RWPE2 (cell line): ENCODE data around the gene RALGPS2.

ENCODE experiments used
- ATAC-seq: fragments of 200-7000 bp; cut with Tn5 transposase; 3 replicates; pipeline ENCODE4 v1.9.1; 2021; ENCODE audit warnings: low read depth
- DNase-seq: peaks from one replicate; pipeline ENCODE4 v3.0.0-alpha.2; 2020; ENCODE audit warnings: low spot score
- H3K27ac ChIP-seq: fragments of 450-650 bp; 2 replicates; pipeline ENCODE4 v1.5.1; 2017; ENCODE audit warnings: mild to moderate bottlenecking; ENCODE audit not compliant: poor library complexity, severe bottlenecking
- H3K27me3 ChIP-seq: fragments of 250-450 bp; sonication (Bioruptor Pico); 2 replicates; pipeline ENCODE4 v1.5.1; 2021; ENCODE audit warnings: mild to moderate bottlenecking, moderate library complexity; ENCODE audit not compliant: insufficient read depth, poor library complexity, severe bottlenecking
- H3K36me3 ChIP-seq: fragments of 250-450 bp; sonication (Bioruptor Pico); 2 replicates; pipeline ENCODE4 v1.5.1; 2020; ENCODE audit warnings: low read depth, mild to moderate bottlenecking, moderate library complexity
- H3K4me1 ChIP-seq: fragments of 250-450 bp; sonication (Bioruptor Pico); 2 replicates; pipeline ENCODE4 v1.5.1; 2021; ENCODE audit warnings: mild to moderate bottlenecking, moderate library complexity; ENCODE audit not compliant: insufficient read depth, poor library complexity, severe bottlenecking
- H3K4me3 ChIP-seq: fragments of 250-450 bp; sonication (Bioruptor Pico); 2 replicates; pipeline ENCODE4 v1.5.1; 2021; ENCODE audit warnings: mild to moderate bottlenecking, moderate library complexity; ENCODE audit not compliant: severe bottlenecking
- H3K9me3 ChIP-seq: fragments of 250-450 bp; sonication (Bioruptor Pico); 2 replicates; pipeline ENCODE4 v1.5.1; 2021; ENCODE audit warnings: mild to moderate bottlenecking, moderate library complexity; ENCODE audit not compliant: severe bottlenecking
- TF ChIP-seq, protein P1 (sequence below): fragments of 450-650 bp; IDR thresholded peaks from one replicate; pipeline ENCODE4 v1.5.1; 2017; ENCODE audit warnings: mild to moderate bottlenecking, moderate library complexity; ENCODE audit not compliant: poor library complexity, severe bottlenecking

The RALGPS2 gene

DNA sequence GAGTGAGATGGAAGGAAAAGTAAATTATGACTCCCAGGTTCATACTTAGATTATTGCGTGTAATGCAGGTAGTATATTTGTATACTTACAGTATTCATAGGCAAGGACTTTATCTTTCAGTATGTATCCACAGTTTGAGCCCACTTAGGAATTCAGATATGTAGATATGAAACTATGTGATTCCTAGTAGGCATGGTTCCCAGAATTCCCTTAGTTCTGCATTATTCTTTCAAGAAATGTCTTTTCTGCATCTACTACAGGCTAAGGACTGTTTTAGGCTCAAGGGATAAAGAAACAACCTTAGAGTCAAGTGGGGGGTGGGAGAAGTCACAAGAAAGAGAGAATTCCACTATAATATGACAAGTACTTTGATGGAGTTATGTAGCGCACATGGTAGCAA is 132.1 kb downstream of the RALGPS2 start:
- H3K27ac ChIP-seq: no peak overlapping the region
- H3K4me3 ChIP-seq: no peak overlapping the region
- ATAC-seq: no peak
- H3K9me3 ChIP-seq: peaks cover 2% of the 10 kb centered on the region
- no peaks in the 10 kb centered on the region for H3K4me1 ChIP-seq
- no peaks in the 10 kb centered on the region for H3K27me3 ChIP-seq
- TF ChIP-seq, protein P1, sequence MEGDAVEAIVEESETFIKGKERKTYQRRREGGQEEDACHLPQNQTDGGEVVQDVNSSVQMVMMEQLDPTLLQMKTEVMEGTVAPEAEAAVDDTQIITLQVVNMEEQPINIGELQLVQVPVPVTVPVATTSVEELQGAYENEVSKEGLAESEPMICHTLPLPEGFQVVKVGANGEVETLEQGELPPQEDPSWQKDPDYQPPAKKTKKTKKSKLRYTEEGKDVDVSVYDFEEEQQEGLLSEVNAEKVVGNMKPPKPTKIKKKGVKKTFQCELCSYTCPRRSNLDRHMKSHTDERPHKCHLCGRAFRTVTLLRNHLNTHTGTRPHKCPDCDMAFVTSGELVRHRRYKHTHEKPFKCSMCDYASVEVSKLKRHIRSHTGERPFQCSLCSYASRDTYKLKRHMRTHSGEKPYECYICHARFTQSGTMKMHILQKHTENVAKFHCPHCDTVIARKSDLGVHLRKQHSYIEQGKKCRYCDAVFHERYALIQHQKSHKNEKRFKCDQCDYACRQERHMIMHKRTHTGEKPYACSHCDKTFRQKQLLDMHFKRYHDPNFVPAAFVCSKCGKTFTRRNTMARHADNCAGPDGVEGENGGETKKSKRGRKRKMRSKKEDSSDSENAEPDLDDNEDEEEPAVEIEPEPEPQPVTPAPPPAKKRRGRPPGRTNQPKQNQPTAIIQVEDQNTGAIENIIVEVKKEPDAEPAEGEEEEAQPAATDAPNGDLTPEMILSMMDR: no peak
- no peaks in the 10 kb centered on the region; the same call in 1 of the 2 replicates for H3K36me3 ChIP-seq
- DNase-seq: no peak

DNA sequence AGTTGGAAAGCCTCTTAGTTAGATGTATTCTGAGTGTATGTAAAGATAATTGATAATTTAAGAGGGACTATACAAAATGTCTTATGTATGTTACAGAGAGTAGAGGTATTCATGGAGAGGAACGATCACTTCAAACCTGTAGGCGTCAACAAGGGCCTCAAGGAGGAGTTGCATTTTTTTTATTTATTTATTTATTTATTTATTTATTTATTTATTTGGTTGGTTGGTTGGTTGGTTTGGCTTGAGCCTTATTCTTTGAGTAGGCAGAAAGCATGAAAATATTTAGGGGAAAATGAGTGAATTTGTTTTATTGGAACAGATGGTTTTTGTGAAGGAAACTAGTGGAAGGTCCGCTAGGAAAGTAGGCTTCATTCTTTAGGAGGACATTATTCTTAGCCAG is 137.4 kb downstream of the RALGPS2 start:
- Histone ChIP-seq H3K27me3 (no peaks in the 10 kb centered on the region), H3K36me3 (no peaks in the 10 kb centered on the region; the same call in 1 of the 2 replicates), H3K4me3 (no peak overlapping the region), H3K9me3 (peaks cover 2% of the 10 kb centered on the region), H3K4me1 (no peaks in the 10 kb centered on the region), H3K27ac (no peak overlapping the region)
- ATAC-seq (no peak), DNase-seq (no peak)
- TF ChIP-seq, protein P1: no peak

DNA sequence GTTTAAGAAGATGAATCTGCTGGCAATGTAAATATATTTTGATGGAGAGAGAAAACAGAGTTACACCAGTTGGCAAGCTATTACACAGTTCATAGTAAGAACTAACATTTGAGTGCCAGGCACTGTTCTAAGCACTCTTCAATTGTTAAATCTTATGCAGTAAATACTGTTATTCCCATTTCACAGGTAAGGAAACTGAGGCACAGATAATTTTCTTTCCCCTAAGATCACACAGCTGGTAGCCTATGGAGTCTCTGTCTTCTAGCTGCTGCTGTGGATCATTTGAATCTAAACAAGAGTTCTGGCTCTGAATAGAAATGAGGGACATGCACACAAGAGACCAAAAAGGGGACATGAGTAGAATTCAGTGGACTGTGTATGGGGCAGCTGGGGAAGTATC is 137.8 kb downstream of the RALGPS2 start:
- DNase-seq (no peak), ATAC-seq (no peak)
- Histone ChIP-seq H3K9me3 (peaks cover 2% of the 10 kb centered on the region), H3K36me3 (no peaks in the 10 kb centered on the region; the same call in 1 of the 2 replicates), H3K4me3 (no peak overlapping the region), H3K4me1 (no peaks in the 10 kb centered on the region), H3K27ac (no peak overlapping the region), H3K27me3 (no peaks in the 10 kb centered on the region)
- TF ChIP-seq, protein P1: no peak

DNA sequence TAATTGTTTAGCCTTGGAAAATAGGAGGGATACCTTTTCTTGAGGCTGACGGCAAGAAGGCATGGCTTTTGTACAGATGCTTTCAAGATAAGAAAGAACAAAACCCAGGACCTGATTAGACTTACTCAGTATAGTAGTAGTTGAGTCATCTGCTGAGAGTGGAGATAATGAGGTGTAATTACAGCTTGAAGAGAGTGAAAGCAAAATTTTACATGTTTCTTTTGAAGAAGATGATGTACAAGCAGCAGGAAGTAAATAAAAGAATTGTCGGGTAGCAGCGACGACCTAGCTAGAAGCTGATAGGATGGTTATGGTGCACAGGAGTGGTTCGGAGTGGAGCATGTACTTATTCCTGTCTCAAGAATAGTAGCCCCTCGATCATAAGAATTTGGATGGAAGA is 139.3 kb downstream of the RALGPS2 start:
- ATAC-seq (no peak), DNase-seq (no peak)

DNA sequence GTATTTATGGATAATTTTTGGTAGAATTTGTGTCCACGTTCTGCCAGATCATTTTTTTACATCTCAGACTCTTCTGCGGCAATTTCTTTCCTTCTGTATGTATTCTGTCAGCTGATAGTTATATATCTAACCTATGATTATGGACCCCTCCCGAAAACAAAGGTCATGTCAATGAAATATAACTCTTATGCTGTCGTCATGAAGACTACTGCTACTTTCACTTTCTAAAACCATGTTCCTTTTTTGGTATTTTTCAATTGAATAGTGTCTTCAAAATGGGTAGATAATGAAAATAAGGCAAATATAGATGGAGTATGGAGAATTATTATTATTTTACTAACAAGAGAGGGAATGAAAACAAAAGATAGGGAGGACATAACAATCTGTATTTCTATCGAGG is 142.6 kb downstream of the RALGPS2 start:
- no peaks in the 10 kb centered on the region for H3K4me1 ChIP-seq
- no peak overlapping the region for H3K4me3 ChIP-seq
- no peaks in the 10 kb centered on the region for H3K9me3 ChIP-seq
- ATAC-seq: no peak
- no peaks in the 10 kb centered on the region for H3K36me3 ChIP-seq
- no peak overlapping the region for H3K27ac ChIP-seq
- no peaks in the 10 kb centered on the region for H3K27me3 ChIP-seq
- TF ChIP-seq, protein P1: no peak
- DNase-seq: no peak

More for the DNA sequence above, 139.3 kb downstream of the RALGPS2 start:
- TF ChIP-seq, protein P1: no peak
- H3K4me1 ChIP-seq: no peaks in the 10 kb centered on the region
- no peaks in the 10 kb centered on the region; the same call in 1 of the 2 replicates for H3K36me3 ChIP-seq
- H3K27me3 ChIP-seq: no peaks in the 10 kb centered on the region
- H3K27ac ChIP-seq: no peak overlapping the region
- peaks cover 2% of the 10 kb centered on the region for H3K9me3 ChIP-seq
- H3K4me3 ChIP-seq: no peak overlapping the region
